ENCODE results near the gene CLEC16A.

The CLEC16A gene

DNA sequence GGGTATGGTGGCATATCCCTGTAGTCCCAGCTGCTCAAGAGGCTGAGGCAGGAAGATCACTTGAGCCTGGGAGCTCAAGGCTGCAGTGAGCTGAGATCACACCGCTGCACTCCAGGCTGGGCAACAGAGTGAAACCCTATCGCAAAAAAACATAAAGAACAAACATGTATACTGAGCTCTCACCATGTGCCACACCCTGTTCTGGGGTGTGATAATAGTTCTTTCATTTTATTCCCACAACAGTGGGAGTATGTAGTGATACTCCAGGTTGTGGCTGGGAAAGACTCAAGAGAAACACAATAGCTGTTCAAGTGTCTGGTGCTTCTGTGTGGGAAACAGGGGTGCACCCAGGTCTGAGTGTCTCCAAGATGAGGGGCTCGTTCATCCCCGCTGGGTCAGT lies 221.0 kb downstream of the CLEC16A start:
- DNase-seq = no peak

DNA sequence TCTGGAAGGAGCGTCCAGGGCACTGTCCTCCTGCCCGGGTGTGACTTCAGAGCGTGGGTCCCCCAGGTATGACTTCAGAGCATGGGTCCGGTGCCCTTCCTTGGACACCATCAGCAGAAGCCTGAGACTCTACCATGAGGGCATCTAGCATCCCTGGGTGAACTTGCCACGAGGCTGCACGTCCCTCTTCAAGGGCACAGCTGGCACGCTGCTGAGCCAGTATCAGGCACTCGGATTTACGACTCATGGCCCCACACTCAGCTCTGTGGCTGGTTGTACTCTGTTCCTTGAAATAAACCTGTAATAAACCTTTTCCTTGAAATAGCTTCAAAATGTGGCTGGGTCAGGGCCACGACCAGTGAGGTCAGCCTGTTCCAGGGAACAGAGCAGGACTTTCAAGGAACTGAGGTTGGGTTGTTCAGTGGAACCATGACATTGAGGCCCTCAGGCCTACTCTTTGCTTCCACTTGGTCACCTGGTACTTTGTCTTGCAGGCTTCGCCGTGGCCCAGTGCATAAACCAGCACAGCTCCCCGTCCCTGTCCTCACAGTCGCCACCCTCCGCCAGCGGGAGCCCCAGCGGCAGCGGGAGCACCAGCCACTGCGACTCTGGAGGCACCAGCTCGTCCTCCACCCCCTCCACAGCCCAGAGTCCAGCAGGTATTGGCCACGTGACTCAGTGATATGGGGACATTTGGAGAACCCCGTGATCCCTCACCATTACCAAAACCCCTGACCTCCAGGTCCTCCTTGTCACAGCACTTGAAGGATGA lies 221.7 kb downstream of the CLEC16A start:
- no peak for DNase-seq

GRCh38 chr16:11167581-11167980 lies 223.2 kb downstream of the CLEC16A start:
- no peak for DNase-seq

- no peak for DNase-seq
Measured at GRCh38 chr16:11168386-11169051, 224.2 kb downstream of the CLEC16A start.

DNA sequence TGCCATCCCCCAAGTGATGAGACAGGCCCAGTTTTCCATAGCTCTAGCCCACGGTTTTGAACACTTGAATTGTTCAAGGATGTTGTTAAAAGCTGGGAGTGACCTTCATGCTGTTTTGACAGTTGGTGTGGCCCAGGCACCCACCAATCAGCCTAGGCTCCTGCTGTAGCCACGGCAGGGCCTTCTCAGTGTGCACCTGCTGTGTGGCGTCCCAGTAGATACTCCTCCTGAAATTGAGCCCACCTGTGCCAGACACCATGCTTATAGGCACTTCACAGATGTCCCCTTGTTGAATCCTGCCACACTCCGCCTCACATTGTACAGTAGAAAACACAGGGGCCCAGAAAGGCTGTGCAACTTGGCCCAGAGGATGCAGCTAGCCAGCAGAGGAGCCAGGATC lies 225.3 kb downstream of the CLEC16A start:
- DNase-seq = no peak

DNA sequence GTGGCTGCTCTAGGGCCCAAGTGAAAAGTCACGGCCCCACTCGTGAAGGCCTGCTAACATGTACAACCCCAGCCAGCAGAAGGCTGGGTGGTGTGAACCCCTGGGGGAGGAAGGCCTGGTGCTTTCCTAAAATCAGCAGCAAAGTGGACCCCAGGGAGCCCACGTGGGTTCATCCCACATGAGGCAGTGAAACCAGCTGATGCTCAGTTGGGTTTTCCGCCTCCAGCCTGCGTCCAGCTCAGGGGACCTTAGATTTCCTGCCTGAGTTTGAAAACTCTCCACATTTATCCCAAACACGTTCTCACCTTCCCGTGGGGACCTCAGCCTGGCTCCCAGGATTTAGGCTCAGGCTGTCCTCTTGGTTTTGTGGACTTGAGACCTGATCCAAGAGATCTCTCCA lies 225.8 kb downstream of the CLEC16A start:
- DNase-seq = no peak

GRCh38 chr16:11170696-11171447 lies 226.5 kb downstream of the CLEC16A start:
- DNase-seq = no peak

DNA sequence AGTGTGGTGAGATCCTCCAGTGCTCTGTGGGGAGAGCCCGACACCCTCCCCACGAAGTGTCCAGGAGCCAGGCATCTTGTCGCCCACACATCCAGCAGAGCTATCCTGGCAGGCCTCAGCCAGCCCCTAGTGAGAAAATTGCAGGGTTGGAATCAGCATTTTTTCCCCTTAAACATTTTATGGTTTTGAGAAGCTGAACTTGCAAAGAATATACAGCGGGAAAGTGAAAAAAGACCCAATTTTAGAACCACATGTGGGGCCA lies 227.0 kb downstream of the CLEC16A start:
- DNase-seq = no peak

DNA sequence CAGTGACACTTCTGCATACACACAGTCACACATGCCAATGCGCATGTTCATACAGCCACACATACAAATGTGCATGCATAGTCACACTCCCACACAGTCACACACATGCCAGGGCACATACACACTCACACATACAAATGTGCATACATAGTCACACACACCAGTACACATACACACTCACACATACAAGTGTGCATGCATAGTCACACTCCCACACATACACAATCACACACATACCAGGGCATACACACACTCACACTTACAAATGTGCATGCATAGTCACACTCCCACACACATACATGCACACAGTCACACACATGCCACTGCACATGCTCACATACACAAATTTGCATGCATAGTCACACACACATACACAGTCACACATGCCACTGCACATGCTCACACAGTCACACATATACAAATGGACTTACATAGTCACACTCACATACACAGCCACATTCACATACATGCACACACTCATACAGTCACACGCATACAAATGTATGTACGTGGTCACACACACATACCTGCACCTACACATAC lies 227.5 kb downstream of the CLEC16A start:
- DNase-seq = no peak

GRCh38 chr16:11173426-11173825 lies 229.1 kb downstream of the CLEC16A start:
- DNase-seq = no peak

- no peak for DNase-seq
Measured at GRCh38 chr16:11174141-11174540, 229.8 kb downstream of the CLEC16A start.

DNA sequence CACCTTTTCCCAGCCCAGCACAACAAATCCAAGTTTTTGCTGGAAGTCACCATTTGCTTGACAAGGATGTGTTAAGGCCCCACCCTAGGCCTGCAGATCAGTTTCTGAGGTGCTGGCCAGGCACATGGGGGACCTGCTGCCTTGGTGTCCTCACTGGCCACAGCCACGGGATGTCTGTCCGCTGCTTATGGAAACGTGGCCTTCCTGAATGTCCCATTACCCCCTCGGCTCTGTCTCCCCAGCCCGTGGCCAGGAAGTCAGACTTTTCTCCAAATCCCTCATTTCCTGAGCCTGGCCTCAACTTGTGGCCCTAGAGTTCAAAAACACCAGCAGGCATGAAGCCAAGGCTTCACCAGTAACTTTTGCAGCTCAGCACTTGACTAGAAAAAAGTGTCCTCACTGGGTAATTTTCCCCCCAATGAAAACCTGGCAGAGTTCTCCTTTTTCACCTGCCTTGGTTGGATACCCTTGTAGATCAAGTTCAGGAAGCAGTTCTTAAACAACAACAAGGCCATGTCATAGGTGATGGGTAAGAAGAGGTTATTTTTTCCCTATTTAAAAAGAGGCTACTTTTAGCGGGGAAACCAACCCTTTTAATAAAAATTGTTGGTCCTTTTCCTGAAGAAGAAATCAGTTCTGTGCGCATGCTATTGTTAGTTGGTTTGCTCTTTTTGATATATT lies 230.9 kb downstream of the CLEC16A start:
- DNase-seq = no peak

DNA sequence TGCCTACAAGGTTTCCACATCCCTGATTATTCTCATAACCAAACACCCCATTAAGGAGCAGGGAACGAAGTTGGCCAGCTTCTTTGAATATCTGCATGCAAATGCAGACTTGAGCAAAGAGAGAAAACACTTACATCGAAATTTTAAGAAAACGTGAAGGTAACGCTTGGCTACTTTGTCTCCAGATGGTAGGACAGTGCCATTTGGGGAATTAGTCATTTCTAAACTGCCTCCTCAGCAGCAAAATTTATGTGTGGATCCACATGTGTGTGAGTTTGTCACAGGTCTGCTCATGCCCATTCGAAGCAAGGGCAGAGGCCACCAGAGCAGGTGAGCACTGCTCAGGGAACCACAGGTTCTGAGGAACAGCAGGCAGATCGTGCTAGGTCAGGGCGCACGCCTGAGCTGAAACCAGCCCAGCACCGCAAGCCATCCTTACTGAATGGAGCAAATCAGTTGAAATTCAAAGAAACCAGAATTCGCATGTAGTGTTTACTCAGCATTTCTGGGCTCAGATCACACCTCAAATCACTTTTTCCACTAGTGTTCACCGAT lies 231.5 kb downstream of the CLEC16A start:
- no peak for DNase-seq

GRCh38 chr16:11177578-11178160 lies 233.3 kb downstream of the CLEC16A start:
- DNase-seq = no peak

DNA sequence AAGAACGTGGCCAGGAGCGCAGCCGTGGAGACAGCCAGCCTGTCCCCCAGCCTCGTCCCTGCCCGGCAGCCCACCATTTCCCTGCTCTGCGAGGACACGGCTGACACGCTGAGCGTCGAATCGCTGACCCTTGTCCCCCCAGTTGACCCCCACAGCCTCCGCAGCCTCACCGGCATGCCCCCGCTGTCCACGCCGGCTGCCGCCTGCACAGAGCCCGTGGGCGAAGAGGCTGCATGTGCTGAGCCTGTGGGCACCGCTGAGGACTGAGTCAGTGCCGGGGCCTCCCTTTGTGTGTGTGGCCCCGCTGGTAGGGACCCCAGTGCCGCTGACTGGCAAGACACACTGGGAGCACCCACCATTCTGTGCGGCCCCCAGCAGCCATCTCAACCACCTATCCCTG lies 234.1 kb downstream of the CLEC16A start:
- DNase-seq = no peak

DNA sequence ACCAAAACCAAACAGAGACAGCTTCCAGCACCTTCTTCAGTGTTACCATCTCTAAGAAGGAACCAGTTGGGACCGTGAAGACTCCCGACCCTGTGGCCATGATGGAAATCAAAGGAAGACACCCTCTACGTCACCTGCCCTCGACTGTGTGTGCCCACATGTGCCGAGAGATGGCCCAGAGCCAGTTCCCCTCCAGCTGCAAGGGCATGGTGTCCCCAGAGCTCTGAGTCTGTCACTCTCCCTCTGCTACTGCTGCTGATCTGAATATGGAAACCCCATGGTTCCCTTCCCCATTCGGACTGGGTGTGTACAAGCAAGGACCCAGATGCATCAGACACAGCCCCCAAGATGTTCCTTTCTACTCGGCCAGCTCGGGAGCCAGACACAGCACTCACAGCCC lies 235.2 kb downstream of the CLEC16A start:
- DNase-seq = no peak

GRCh38 chr16:11180489-11180888 lies 236.1 kb downstream of the CLEC16A start:
- DNase-seq = no peak

GRCh38 chr16:11181242-11181898 lies 237.0 kb downstream of the CLEC16A start:
- no peak for DNase-seq

- DNase-seq = peak; percentile 27
Measured at GRCh38 chr16:11181899-11182279, 237.5 kb downstream of the CLEC16A start.

GRCh38 chr16:11182411-11182810 lies 238.0 kb downstream of the CLEC16A start:
- DNase-seq = no peak

DNA sequence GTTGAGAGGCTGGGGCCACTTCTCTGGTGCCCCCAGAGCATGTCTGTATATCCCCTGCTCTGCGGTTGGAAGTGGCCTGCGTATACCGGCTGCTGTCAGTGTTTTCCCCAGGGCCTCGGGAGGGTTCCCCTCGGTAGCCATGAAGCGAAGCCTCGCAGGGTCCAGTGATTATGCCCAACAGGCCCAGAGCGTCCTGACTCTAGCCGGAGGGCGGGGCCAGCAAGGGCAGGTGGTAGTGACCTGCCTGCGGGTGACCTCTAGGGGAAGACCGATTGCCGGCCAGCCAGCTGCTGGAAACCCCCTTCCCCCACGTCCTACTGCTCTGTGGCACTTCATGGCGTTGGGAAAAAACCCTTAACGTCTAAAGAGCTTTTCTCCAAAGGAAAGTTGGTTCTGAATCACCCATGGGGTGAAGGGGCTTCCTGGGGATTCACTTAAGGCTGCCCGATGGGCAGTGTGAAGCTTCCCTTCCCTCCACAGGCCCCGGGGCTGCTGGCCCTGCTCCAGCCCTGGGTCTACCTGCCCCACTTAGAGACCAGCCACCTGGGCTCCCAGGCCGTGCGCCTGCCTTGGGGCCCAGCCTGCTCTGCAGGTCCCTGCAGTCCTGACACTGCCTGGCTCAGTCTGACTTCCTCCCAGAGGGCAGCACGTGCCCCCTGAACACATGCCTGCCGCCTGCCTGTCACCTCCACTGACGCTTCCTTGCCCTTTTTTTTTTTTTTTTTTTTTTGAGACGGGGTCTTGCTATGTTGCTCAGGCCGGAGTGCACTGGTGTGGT lies 238.9 kb downstream of the CLEC16A start:
- no peak for DNase-seq
